Effector memory CD4-positive, alpha-beta T cell (primary cell): Measurements from ENCODE around the gene LIN28A.

Experiments used
- DNase-seq, 3 donors: peaks; one replicate each; pipeline ENCODE4 v3.0.0-alpha.2; 2020
- H3K27ac ChIP-seq: 2 replicates; pipeline ENCODE4 v1.7.0; 2013; ENCODE audit warnings: mild to moderate bottlenecking, low read length, moderate library complexity; ENCODE audit not compliant: insufficient read depth, poor library complexity, severe bottlenecking
- H3K27me3 ChIP-seq: replicated peaks from 2 replicates; pipeline ENCODE4 v1.7.0; 2013; ENCODE audit warnings: mild to moderate bottlenecking, low read length; ENCODE audit not compliant: insufficient read depth, control insufficient read depth, poor library complexity, severe bottlenecking
- H3K36me3 ChIP-seq: 2 replicates; pipeline ENCODE4 v1.7.0; 2013; ENCODE audit warnings: mild to moderate bottlenecking, low read length, moderate library complexity; ENCODE audit not compliant: control insufficient read depth, insufficient read depth
- H3K4me1 ChIP-seq: 2 replicates; pipeline ENCODE4 v1.7.0; 2013; ENCODE audit warnings: low read length, mild to moderate bottlenecking; ENCODE audit not compliant: control insufficient read depth, insufficient read depth, poor library complexity, severe bottlenecking
- H3K4me3 ChIP-seq: 2 replicates; pipeline ENCODE4 v1.7.0; 2013; ENCODE audit warnings: low read length, low read depth, mild to moderate bottlenecking; ENCODE audit not compliant: insufficient read depth, poor library complexity, severe bottlenecking
- H3K9me3 ChIP-seq: 2 replicates; pipeline ENCODE4 v1.7.0; 2013; ENCODE audit warnings: mild to moderate bottlenecking, low read length, moderate library complexity; ENCODE audit not compliant: control insufficient read depth
- total RNA-seq, 3 donors: gene quantifications; one replicate each; lab custom pipeline; 2026; lab: John Stamatoyannopoulos, UW

LIN28A gene
- total RNA-seq = 0 reads per million in 3 donors

- Histone ChIP-seq H3K4me1 (peaks cover 20% of the 10 kb centered on the region), H3K4me3 (no peak within 1 kb of the TSS), H3K27me3 (peaks cover 27% of the 10 kb centered on the region), H3K9me3 (no peaks in the 10 kb centered on the region), H3K36me3 (no peaks in the 10 kb centered on the region), H3K27ac (no peak within 1 kb of the TSS)
- DNase-seq = no peak
Observed at GRCh38 chr1:26410706-26411623, at the start of gene LIN28A. LIN28A (plus strand) TSS chr1:26410817; CDS start chr1:26410892, 75 bp downstream.

GRCh38 chr1:26361605-26362122 is 49.0 kb upstream of the LIN28A start:
- H3K4me1 ChIP-seq = peaks cover 40% of the 10 kb centered on the region
- no peaks in the 10 kb centered on the region for H3K9me3 ChIP-seq
- H3K4me3 ChIP-seq = no peak overlapping the region
- no peak for DNase-seq
- no peaks in the 10 kb centered on the region for H3K36me3 ChIP-seq
- H3K27me3 ChIP-seq = peaks cover 3% of the 10 kb centered on the region
- H3K27ac ChIP-seq = no peak overlapping the region

GRCh38 chr1:26362331-26362730 is 48.3 kb upstream of the LIN28A start:
- no peak overlapping the region for H3K27ac ChIP-seq
- H3K4me1 ChIP-seq = peaks cover 40% of the 10 kb centered on the region
- peaks cover 3% of the 10 kb centered on the region for H3K27me3 ChIP-seq
- no peaks in the 10 kb centered on the region for H3K36me3 ChIP-seq
- no peak for DNase-seq
- H3K4me3 ChIP-seq = no peak overlapping the region
- H3K9me3 ChIP-seq = no peaks in the 10 kb centered on the region

- peaks cover 40% of the 10 kb centered on the region for H3K4me1 ChIP-seq
- H3K4me3 ChIP-seq = no peak overlapping the region
- H3K27me3 ChIP-seq = peaks cover 3% of the 10 kb centered on the region
Observed at GRCh38 chr1:26363549-26364448, 46.8 kb upstream of the LIN28A start.

GRCh38 chr1:26364956-26365355 is 45.7 kb upstream of the LIN28A start:
- Histone ChIP-seq H3K4me3 (no peak overlapping the region), H3K27ac (no peak overlapping the region), H3K4me1 (peaks cover 34% of the 10 kb centered on the region), H3K9me3 (no peaks in the 10 kb centered on the region), H3K27me3 (peaks cover 2% of the 10 kb centered on the region), H3K36me3 (no peaks in the 10 kb centered on the region)
- no peak for DNase-seq

More at GRCh38 chr1:26363549-26364448, 46.8 kb upstream of the LIN28A start:
- Histone ChIP-seq H3K36me3 (no peaks in the 10 kb centered on the region), H3K9me3 (no peaks in the 10 kb centered on the region), H3K27ac (no peak overlapping the region)
- peak; percentile 68 to 76 (median 68) for DNase-seq

GRCh38 chr1:26367441-26367840 is 43.2 kb upstream of the LIN28A start:
- peaks cover 48% of the 10 kb centered on the region for H3K4me1 ChIP-seq
- no peak overlapping the region for H3K27ac ChIP-seq
- no peaks in the 10 kb centered on the region for H3K27me3 ChIP-seq
- H3K4me3 ChIP-seq = no peak overlapping the region
- H3K9me3 ChIP-seq = no peaks in the 10 kb centered on the region
- H3K36me3 ChIP-seq = no peaks in the 10 kb centered on the region
- no peak for DNase-seq

GRCh38 chr1:26368006-26368405 is 42.6 kb upstream of the LIN28A start:
- H3K27ac ChIP-seq = no peak overlapping the region
- no peaks in the 10 kb centered on the region for H3K36me3 ChIP-seq
- H3K4me1 ChIP-seq = peaks cover 51% of the 10 kb centered on the region
- H3K9me3 ChIP-seq = no peaks in the 10 kb centered on the region
- H3K4me3 ChIP-seq = no peak overlapping the region
- H3K27me3 ChIP-seq = no peaks in the 10 kb centered on the region
- no peak for DNase-seq

GRCh38 chr1:26368486-26368885 is 42.1 kb upstream of the LIN28A start:
- Histone ChIP-seq H3K4me1 (peaks cover 51% of the 10 kb centered on the region), H3K36me3 (no peaks in the 10 kb centered on the region), H3K9me3 (no peaks in the 10 kb centered on the region), H3K27me3 (no peaks in the 10 kb centered on the region), H3K27ac (no peak overlapping the region), H3K4me3 (no peak overlapping the region)
- DNase-seq = no peak

- Histone ChIP-seq H3K4me1 (peaks cover 68% of the 10 kb centered on the region), H3K36me3 (no peaks in the 10 kb centered on the region), H3K4me3 (no peak overlapping the region), H3K27me3 (no peaks in the 10 kb centered on the region), H3K9me3 (no peaks in the 10 kb centered on the region), H3K27ac (no peak overlapping the region)
- no peak for DNase-seq
Observed at GRCh38 chr1:26370591-26371382, 39.8 kb upstream of the LIN28A start.
